ENCODE data around the gene MCM8. TPM values are rescaled to one million over a fixed set of nuclear protein-coding genes. Genes with fewer than 3 reads are reported as not detected.

The MCM8 gene
- polyA plus RNA-seq, 2 donors, result 2.5 to 2.9 TPM

DNA sequence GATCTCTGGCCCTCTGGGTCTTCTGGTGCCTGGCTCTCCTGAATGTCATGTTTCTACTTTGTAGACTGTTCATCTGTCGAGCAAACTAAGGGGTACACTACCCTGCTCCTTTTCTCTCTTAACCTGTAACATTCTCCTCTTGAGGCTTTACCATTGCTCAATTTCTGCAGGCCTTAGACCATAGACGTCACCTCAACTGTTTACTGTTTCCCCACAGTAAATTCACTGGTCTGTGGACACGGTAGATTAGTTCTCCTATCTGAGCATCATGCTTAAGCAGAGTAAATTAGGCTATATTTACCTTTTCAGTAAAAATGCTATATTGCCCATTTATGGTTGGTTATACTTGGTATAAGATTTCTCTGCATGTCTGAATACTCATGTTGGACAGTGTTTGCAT is 40.5 kb downstream of the MCM8 start:
- no peaks in the 10 kb centered on the region for H3K36me3 ChIP-seq (ENCODE audit: control insufficient read depth in 2 of 2, insufficient read depth in 2 of 2, low read length in 1 of 2)
- H3K27ac ChIP-seq (ENCODE audit: low read depth in 2 of 2, low read length in 1 of 2), result no peak overlapping the region
- no peaks in the 10 kb centered on the region for H3K27me3 ChIP-seq (ENCODE audit: control insufficient read depth in 1 of 2, insufficient read depth in 2 of 2, low read length in 2 of 2)
- WGBS, 2 donors, result 93 to 94% methylated on average over 3 of the region's 3 CpGs
- no peaks in the 10 kb centered on the region for H3K9me3 ChIP-seq (ENCODE audit: control insufficient read depth in 2 of 2, insufficient read depth in 1 of 2, low read depth in 1 of 2, low read length in 1 of 2)
- H3K4me3 ChIP-seq (ENCODE audit: low read depth in 1 of 2, low read length in 2 of 2), result no peak overlapping the region
- no peaks in the 10 kb centered on the region for H3K4me1 ChIP-seq (ENCODE audit: control insufficient read depth in 2 of 2, insufficient read depth in 2 of 2, low read length in 1 of 2)

DNA sequence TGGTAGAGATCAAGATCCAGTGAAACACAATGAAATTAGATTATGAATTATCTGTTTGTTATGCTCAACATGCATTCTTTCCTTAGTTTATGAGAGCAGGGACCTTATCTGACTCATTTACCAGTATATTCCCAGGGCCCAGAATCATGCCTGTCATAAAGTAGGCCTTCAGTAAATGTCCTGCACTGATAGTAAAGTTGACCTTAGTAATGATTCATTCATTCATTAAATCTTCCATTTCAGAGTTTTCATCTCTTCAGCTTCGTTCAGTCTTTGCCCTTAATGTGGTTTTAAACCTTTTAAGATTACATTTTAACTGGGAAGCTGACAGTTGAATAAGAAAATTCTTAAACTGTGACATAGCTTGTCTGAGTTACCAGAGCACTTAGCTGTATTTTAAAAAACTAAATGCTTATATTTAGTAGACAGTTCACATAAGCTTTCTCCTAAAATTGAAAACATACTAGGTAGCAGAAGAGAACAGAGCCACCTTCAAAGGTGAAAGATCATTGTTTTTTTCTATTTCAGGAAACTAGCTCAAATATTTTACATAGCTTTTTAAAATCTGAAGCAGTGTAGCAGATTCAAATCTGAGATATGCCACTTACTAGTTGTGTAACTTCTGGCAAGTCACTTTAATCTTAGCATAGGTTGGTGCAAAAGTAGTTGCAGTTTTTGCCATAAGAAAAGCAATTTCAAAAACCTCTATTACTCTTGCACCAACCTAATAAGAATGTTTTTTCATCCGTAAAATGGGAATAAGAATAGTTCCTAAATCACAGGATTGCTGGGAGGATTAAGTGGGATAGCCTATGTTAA is 41.4 kb downstream of the MCM8 start:
- WGBS, 2 donors, result 67 to 68% methylated on average over 2 of the region's 2 CpGs
- Histone ChIP-seq H3K9me3 (ENCODE audit: control insufficient read depth in 2 of 2, insufficient read depth in 1 of 2, low read depth in 1 of 2, low read length in 1 of 2) (no peaks in the 10 kb centered on the region), H3K27me3 (ENCODE audit: control insufficient read depth in 1 of 2, insufficient read depth in 2 of 2, low read length in 2 of 2) (no peaks in the 10 kb centered on the region), H3K36me3 (ENCODE audit: control insufficient read depth in 2 of 2, insufficient read depth in 2 of 2, low read length in 1 of 2) (no peaks in the 10 kb centered on the region), H3K4me3 (ENCODE audit: low read depth in 1 of 2, low read length in 2 of 2) (no peak overlapping the region), H3K4me1 (ENCODE audit: control insufficient read depth in 2 of 2, insufficient read depth in 2 of 2, low read length in 1 of 2) (no peaks in the 10 kb centered on the region), H3K27ac (ENCODE audit: low read depth in 2 of 2, low read length in 1 of 2) (no peak overlapping the region)

DNA sequence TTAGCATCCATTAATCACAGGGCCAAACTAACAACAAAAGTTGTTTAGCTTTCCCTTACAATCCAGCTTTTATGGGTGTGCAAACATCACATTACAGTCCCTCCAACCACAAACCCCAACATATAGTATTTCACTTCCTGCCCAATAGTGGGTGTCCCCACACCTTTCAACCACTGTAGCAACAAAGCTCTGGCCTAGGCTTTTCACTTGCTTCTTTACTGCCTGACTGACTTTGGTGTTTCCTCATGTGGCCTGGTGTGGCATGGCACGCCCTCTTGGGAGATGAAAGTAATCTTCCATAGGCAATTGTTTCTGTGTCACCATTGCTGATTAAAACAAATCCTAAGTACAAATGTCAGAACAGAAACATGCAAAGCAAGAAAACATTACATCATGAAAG is 46.3 kb downstream of the MCM8 start:
- Histone ChIP-seq H3K4me3 (ENCODE audit: low read depth in 1 of 2, low read length in 2 of 2) (no peak overlapping the region), H3K9me3 (ENCODE audit: control insufficient read depth in 2 of 2, insufficient read depth in 1 of 2, low read depth in 1 of 2, low read length in 1 of 2) (no peaks in the 10 kb centered on the region), H3K27me3 (ENCODE audit: control insufficient read depth in 1 of 2, insufficient read depth in 2 of 2, low read length in 2 of 2) (no peaks in the 10 kb centered on the region), H3K27ac (ENCODE audit: low read depth in 2 of 2, low read length in 1 of 2) (no peak overlapping the region), H3K4me1 (ENCODE audit: control insufficient read depth in 2 of 2, insufficient read depth in 2 of 2, low read length in 1 of 2) (no peaks in the 10 kb centered on the region), H3K36me3 (ENCODE audit: control insufficient read depth in 2 of 2, insufficient read depth in 2 of 2, low read length in 1 of 2) (no peaks in the 10 kb centered on the region)
- WGBS, 2 donors, result 66 to 71% methylated on average over 1 of the region's 1 CpG

DNA sequence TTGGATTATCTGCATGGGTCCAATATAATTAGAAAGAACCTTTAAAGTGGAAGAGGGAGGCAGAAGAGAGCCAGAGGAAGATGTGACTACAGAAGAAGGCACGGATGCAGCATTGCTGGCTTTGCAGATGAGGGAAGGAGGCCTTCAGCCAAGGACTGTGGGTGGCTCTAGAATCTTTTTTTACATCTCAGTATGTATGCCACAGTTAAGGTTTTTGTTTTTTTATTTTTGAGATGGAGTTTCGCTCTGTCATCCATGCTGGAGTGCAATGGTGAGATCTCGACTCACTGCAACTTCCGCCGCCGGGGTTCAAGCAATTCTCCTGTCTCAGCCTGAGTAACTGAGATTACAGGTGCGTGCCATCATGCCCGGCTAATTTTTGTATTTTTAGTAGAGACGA is 49.3 kb downstream of the MCM8 start:
- no peaks in the 10 kb centered on the region for H3K4me1 ChIP-seq (ENCODE audit: control insufficient read depth in 2 of 2, insufficient read depth in 2 of 2, low read length in 1 of 2)
- no peak overlapping the region for H3K27ac ChIP-seq (ENCODE audit: low read depth in 2 of 2, low read length in 1 of 2)
- WGBS, 2 donors, result 94 to 96% methylated on average over 9 of the region's 9 CpGs
- H3K4me3 ChIP-seq (ENCODE audit: low read depth in 1 of 2, low read length in 2 of 2), result no peak overlapping the region
- H3K27me3 ChIP-seq (ENCODE audit: control insufficient read depth in 1 of 2, insufficient read depth in 2 of 2, low read length in 2 of 2), result no peaks in the 10 kb centered on the region
- H3K36me3 ChIP-seq (ENCODE audit: control insufficient read depth in 2 of 2, insufficient read depth in 2 of 2, low read length in 1 of 2), result no peaks in the 10 kb centered on the region
- H3K9me3 ChIP-seq (ENCODE audit: control insufficient read depth in 2 of 2, insufficient read depth in 1 of 2, low read depth in 1 of 2, low read length in 1 of 2), result no peaks in the 10 kb centered on the region

DNA sequence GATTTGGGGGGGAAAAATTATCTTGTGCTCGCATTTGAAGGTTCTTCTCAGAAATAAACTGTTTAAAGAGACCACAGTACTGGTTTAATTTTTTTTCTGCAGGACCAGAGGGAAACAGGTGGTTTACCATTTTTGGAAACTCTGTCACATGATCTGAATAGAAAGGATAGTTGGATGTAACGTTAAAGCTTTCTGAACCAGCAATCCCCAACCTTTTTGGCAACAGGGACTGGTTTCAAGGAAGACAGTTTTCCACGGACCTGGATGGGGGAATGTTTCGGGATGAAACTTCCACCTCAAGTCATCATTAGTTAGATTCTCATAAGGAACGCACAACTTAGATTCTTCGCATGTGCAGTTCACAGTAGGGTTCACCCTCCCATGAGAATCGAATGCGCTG is 50.4 kb downstream of the MCM8 start:
- H3K36me3 ChIP-seq (ENCODE audit: control insufficient read depth in 2 of 2, insufficient read depth in 2 of 2, low read length in 1 of 2), result no peaks in the 10 kb centered on the region
- no peak overlapping the region for H3K4me3 ChIP-seq (ENCODE audit: low read depth in 1 of 2, low read length in 2 of 2)
- WGBS, 2 donors, result 77 to 79% methylated on average over 8 of the region's 8 CpGs
- no peaks in the 10 kb centered on the region for H3K9me3 ChIP-seq (ENCODE audit: control insufficient read depth in 2 of 2, insufficient read depth in 1 of 2, low read depth in 1 of 2, low read length in 1 of 2)
- H3K27me3 ChIP-seq (ENCODE audit: control insufficient read depth in 1 of 2, insufficient read depth in 2 of 2, low read length in 2 of 2), result no peaks in the 10 kb centered on the region
- H3K27ac ChIP-seq (ENCODE audit: low read depth in 2 of 2, low read length in 1 of 2), result no peak overlapping the region
- no peaks in the 10 kb centered on the region for H3K4me1 ChIP-seq (ENCODE audit: control insufficient read depth in 2 of 2, insufficient read depth in 2 of 2, low read length in 1 of 2)

DNA sequence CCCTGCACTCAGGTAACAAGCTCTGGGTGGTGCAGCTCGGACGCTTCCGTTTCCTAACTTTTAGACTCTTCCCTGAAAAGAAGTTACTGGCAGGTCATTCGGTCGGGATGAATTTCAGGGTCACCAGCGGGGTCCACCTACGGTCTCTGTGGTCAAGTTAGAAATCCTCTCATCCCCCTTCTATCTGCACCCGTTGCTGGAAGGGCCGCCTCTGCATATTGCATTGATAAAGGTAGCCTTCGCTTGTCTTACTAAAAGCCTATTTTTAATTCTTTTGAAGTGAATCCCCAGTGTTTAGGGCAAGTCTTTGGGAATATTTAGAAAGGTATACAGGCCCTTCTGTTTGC is 56.1 kb downstream of the MCM8 start:
- Histone ChIP-seq H3K4me3 (ENCODE audit: low read depth in 1 of 2, low read length in 2 of 2) (peak overlapping the region; percentile 76 to 96), H3K27ac (ENCODE audit: low read depth in 2 of 2, low read length in 1 of 2) (peak overlapping the region; percentile 76 to 85), H3K36me3 (ENCODE audit: control insufficient read depth in 2 of 2, insufficient read depth in 2 of 2, low read length in 1 of 2) (peaks cover 0 to 3% of the 10 kb centered on the region in 2 donors), H3K27me3 (ENCODE audit: control insufficient read depth in 1 of 2, insufficient read depth in 2 of 2, low read length in 2 of 2) (no peaks in the 10 kb centered on the region), H3K4me1 (ENCODE audit: control insufficient read depth in 2 of 2, insufficient read depth in 2 of 2, low read length in 1 of 2) (peaks cover 2 to 3% of the 10 kb centered on the region in 2 donors), H3K9me3 (ENCODE audit: control insufficient read depth in 2 of 2, insufficient read depth in 1 of 2, low read depth in 1 of 2, low read length in 1 of 2) (no peaks in the 10 kb centered on the region)
- WGBS, 2 donors, result 0 to 1% methylated on average over 10 of the region's 10 CpGs

DNA sequence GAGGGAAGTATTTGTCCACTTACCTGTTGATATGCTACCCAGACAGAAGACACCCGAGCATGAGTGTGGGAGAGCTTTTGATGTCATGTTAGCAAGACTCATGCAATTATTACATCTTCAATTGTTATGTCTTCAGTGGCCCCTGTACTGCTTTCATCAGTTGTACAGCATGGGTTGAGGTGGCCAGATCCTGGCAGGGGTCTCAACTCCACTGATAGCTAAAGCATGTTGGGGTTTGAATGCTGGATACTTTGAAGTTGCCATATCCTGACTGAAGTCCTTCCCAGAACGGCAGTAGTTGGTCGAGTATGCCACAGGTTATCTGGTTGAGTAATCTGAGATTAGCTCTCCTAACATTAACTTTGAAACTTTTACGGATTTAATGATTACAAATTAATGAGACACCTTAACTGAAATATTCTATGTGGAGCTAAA is 56.7 kb downstream of the MCM8 start:
- H3K4me1 ChIP-seq (ENCODE audit: control insufficient read depth in 2 of 2, insufficient read depth in 2 of 2, low read length in 1 of 2), result peaks cover 2 to 3% of the 10 kb centered on the region in 2 donors
- H3K27ac ChIP-seq (ENCODE audit: low read depth in 2 of 2, low read length in 1 of 2), result peak overlapping the region in 1 of 2 donors; percentile 20
- peak overlapping the region; percentile 18 to 76 for H3K4me3 ChIP-seq (ENCODE audit: low read depth in 1 of 2, low read length in 2 of 2)

DNA sequence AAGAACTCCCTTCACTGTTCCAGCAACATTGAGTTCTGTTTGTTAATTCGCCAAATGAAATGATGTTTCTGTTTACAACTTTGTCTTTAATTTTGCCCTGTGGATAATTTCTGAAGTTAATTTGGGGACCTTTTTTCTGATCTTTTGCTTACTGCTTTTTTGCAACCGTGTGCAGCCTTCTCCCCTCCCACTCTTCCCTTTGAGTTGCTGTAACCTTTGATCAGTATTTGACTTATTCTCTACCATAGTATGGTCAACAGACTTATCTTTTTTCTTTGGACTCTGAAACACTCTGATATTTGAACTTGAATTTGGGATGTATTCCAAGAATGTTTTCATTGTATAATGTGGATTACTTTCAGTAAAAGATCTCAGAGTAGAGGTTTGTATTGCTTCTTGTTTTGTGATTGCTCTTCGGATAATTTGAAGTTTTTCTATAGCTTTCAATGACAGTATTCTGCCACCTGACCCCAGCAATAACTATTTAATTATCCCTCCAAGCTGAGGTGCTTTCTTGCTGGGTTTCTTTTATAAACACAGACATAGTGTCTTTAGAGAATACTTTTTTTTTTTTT is 57.2 kb downstream of the MCM8 start:
- no peaks in the 10 kb centered on the region for H3K27me3 ChIP-seq (ENCODE audit: control insufficient read depth in 1 of 2, insufficient read depth in 2 of 2, low read length in 2 of 2)
- H3K4me1 ChIP-seq (ENCODE audit: control insufficient read depth in 2 of 2, insufficient read depth in 2 of 2, low read length in 1 of 2), result peaks cover 2 to 3% of the 10 kb centered on the region in 2 donors
- no peak overlapping the region for H3K27ac ChIP-seq (ENCODE audit: low read depth in 2 of 2, low read length in 1 of 2)
- peak overlapping the region in 1 of 2 donors; percentile 5 for H3K4me3 ChIP-seq (ENCODE audit: low read depth in 1 of 2, low read length in 2 of 2)
- peaks cover 0 to 3% of the 10 kb centered on the region in 2 donors for H3K36me3 ChIP-seq (ENCODE audit: control insufficient read depth in 2 of 2, insufficient read depth in 2 of 2, low read length in 1 of 2)
- WGBS, 2 donors, result 27% methylated on average over 3 of the region's 3 CpGs
- no peaks in the 10 kb centered on the region for H3K9me3 ChIP-seq (ENCODE audit: control insufficient read depth in 2 of 2, insufficient read depth in 1 of 2, low read depth in 1 of 2, low read length in 1 of 2)

More for the DNA sequence above, 56.7 kb downstream of the MCM8 start:
- Histone ChIP-seq H3K27me3 (ENCODE audit: control insufficient read depth in 1 of 2, insufficient read depth in 2 of 2, low read length in 2 of 2) (no peaks in the 10 kb centered on the region), H3K9me3 (ENCODE audit: control insufficient read depth in 2 of 2, insufficient read depth in 1 of 2, low read depth in 1 of 2, low read length in 1 of 2) (no peaks in the 10 kb centered on the region), H3K36me3 (ENCODE audit: control insufficient read depth in 2 of 2, insufficient read depth in 2 of 2, low read length in 1 of 2) (peaks cover 0 to 3% of the 10 kb centered on the region in 2 donors)
- 5 to 7% methylated on average over 4 of the region's 4 CpGs for WGBS, 2 donors

DNA sequence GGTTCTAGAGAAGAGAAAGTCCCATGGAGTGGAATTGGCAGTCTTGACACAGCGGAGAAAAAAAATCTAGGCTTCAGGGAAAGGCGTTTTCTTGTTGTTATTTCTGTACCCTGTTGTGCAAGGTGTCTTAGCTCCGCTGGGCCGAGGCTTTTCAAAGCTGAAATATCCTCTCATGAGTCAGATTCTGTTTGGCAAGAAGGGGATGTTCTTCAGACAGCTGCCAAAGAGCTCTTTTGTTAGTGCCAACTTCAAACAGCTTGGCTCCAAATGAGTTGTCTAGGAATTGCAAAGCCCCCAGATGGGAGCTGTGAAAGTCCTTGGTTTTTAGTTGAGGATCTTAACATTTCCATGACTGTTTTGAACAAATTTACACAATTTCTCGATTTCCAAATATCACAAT is 57.8 kb downstream of the MCM8 start:
- WGBS, 2 donors, result 24 to 27% methylated on average over 5 of the region's 5 CpGs
- peak overlapping the region in 1 of 2 donors; percentile 5 for H3K4me3 ChIP-seq (ENCODE audit: low read depth in 1 of 2, low read length in 2 of 2)
- H3K27ac ChIP-seq (ENCODE audit: low read depth in 2 of 2, low read length in 1 of 2), result no peak overlapping the region

DNA sequence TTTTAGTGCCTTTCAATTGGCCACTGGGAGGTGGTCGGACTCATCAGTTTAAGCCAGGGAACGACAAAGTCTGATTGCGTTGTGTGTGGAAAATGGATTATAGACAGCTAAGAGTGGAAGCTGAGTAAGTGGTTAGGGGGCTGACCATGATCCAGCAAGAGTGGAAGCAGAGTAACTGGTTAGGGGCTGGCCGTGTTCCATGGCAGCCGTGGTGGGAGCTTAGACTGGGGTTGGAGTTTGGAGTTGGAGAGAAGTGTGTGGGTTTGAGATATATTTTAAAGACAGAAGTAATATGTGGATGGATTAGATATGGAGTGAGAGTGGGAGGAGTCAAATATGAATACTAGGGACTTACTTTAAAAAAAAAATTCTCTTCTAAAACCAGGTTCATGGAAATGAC is 61.7 kb downstream of the MCM8 start:
- Histone ChIP-seq H3K9me3 (ENCODE audit: control insufficient read depth in 2 of 2, insufficient read depth in 1 of 2, low read depth in 1 of 2, low read length in 1 of 2) (no peaks in the 10 kb centered on the region), H3K36me3 (ENCODE audit: control insufficient read depth in 2 of 2, insufficient read depth in 2 of 2, low read length in 1 of 2) (peaks cover 0 to 10% of the 10 kb centered on the region in 2 donors), H3K4me1 (ENCODE audit: control insufficient read depth in 2 of 2, insufficient read depth in 2 of 2, low read length in 1 of 2) (peaks cover 0 to under 1% of the 10 kb centered on the region in 2 donors), H3K27ac (ENCODE audit: low read depth in 2 of 2, low read length in 1 of 2) (no peak overlapping the region), H3K4me3 (ENCODE audit: low read depth in 1 of 2, low read length in 2 of 2) (no peak overlapping the region), H3K27me3 (ENCODE audit: control insufficient read depth in 1 of 2, insufficient read depth in 2 of 2, low read length in 2 of 2) (no peaks in the 10 kb centered on the region)
- WGBS, 2 donors, result 93 to 96% methylated on average over 5 of the region's 5 CpGs

More for the DNA sequence above, 57.8 kb downstream of the MCM8 start:
- Histone ChIP-seq H3K9me3 (ENCODE audit: control insufficient read depth in 2 of 2, insufficient read depth in 1 of 2, low read depth in 1 of 2, low read length in 1 of 2) (no peaks in the 10 kb centered on the region), H3K36me3 (ENCODE audit: control insufficient read depth in 2 of 2, insufficient read depth in 2 of 2, low read length in 1 of 2) (peaks cover 0 to 5% of the 10 kb centered on the region in 2 donors), H3K4me1 (ENCODE audit: control insufficient read depth in 2 of 2, insufficient read depth in 2 of 2, low read length in 1 of 2) (peaks cover 2 to 3% of the 10 kb centered on the region in 2 donors), H3K27me3 (ENCODE audit: control insufficient read depth in 1 of 2, insufficient read depth in 2 of 2, low read length in 2 of 2) (no peaks in the 10 kb centered on the region)

All from esophagus (tissue), 2 donors.